HCT116 (cell line): Measurements from ENCODE around the gene ODF4. TPM values are rescaled to one million over a fixed set of nuclear protein-coding genes. Genes with fewer than 3 reads are reported as not detected.

Experiments used
- ATAC-seq: fragments of 200-7000 bp; cut with Tn5 transposase; 2 replicates; pipeline ENCODE4 v1.9.1; 2020; ENCODE audit warnings: mild to moderate bottlenecking, moderate library complexity
- BruUV-seq: library from RNA; stranded (reverse); fragments of 400-500 nt; replicated peaks from 2 replicates; lab custom pipeline; 2021; lab: Mats Ljungman, UMichigan
- CTCF ChIA-PET: fragments of 300-600 bp; sonication (Branson Sonifier 250); formaldehyde crosslinking; loops from one replicate; lab custom pipeline; 2021; ENCODE audit warnings: antibody characterized with exemption; lab: Charles Lee
- POLR2A ChIA-PET: fragments of 300-600, 350-600 bp; sonication (Branson Sonifier 250); formaldehyde crosslinking; loops from one replicate; lab custom pipeline; 2021; ENCODE audit warnings: antibody characterized with exemption; lab: Charles Lee
- RAD21 ChIA-PET, 2 experiments: fragments of 300-600 bp; sonication (Branson Sonifier 250); formaldehyde crosslinking; loops; one replicate each; lab custom pipeline; 2023; ENCODE audit warnings: low total read pairs in 2 of 2; ENCODE audit not compliant: uncharacterized antibody in 2 of 2, unreplicated experiment in 2 of 2, low non-redundant PET in 1 of 2; lab: Charles Lee
- DNase-seq: peaks from one replicate; pipeline ENCODE4 v3.0.0-alpha.2; 2010; ENCODE audit warnings: low read depth, low spot score
- H2AFZ ChIP-seq: fragments of 200-600 bp; shearing (Covaris generic), sonication (generic); 2 replicates; pipeline ENCODE4 v1.6.1; 2017; ENCODE audit warnings: low read depth, mixed run types, mixed read lengths, antibody characterized with exemption, low read length; ENCODE audit not compliant: poor library complexity, severe bottlenecking
- H3K27ac ChIP-seq: 2 replicates; pipeline ENCODE4 v1.5.1; 2012; ENCODE audit warnings: low read depth, low read length
- H3K27me3 ChIP-seq: fragments of 200-600 bp; sonication (generic); 2 replicates; pipeline ENCODE4 v1.6.1; 2016; ENCODE audit warnings: mixed run types, low read length, mixed read lengths; ENCODE audit not compliant: insufficient read depth
- H3K36me3 ChIP-seq, 2 experiments: fragments of 200-500 bp in 1 of 2; fragments of 200-600 bp in 1 of 2; sonication (Bioruptor generic) in 1 of 2; sonication (generic) in 1 of 2; 2 replicates each; pipeline versions ENCODE4 v1.5.1 to v1.6.1; 2014 to 2016; ENCODE audit warnings: low read length in 2 of 2, inconsistent platforms in 1 of 2, mixed read lengths in 1 of 2, mixed run types in 1 of 2; ENCODE audit not compliant: insufficient read depth in 2 of 2, control insufficient read depth in 1 of 2
- H3K4me1 ChIP-seq, 2 experiments: fragments of 200-600 bp in 1 of 2; sonication (generic) in 1 of 2; 2 replicates each; pipeline versions ENCODE4 v1.5.1 to v1.6.1; 2012 to 2017; ENCODE audit warnings: low read length in 2 of 2, inconsistent platforms in 1 of 2, mild to moderate bottlenecking in 1 of 2, mixed read lengths in 1 of 2, mixed run types in 1 of 2, moderate library complexity in 1 of 2; ENCODE audit not compliant: insufficient read depth in 2 of 2, control insufficient read depth in 1 of 2
- H3K4me2 ChIP-seq: fragments of 200-600 bp; sonication (generic); 2 replicates; pipeline ENCODE4 v1.6.1; 2017; ENCODE audit warnings: mixed run types, low read length, mixed read lengths
- H3K4me3 ChIP-seq, 2 experiments: fragments of 200-600 bp in 1 of 2; sonication (generic) in 1 of 2; replicated peaks in 1 of 2; 2 replicates each; pipeline ENCODE4 v1.5.1; 2011 to 2016; ENCODE audit warnings: low read length in 2 of 2, control low read depth in 1 of 2, low read depth in 1 of 2, mild to moderate bottlenecking in 1 of 2, mixed read lengths in 1 of 2, mixed run types in 1 of 2
- H3K79me2 ChIP-seq: fragments of 200-600 bp; sonication (generic); 2 replicates; pipeline ENCODE4 v1.6.1; 2017; ENCODE audit warnings: mild to moderate bottlenecking, mixed run types, low read length, moderate library complexity, mixed read lengths; ENCODE audit not compliant: insufficient read depth
- H3K9ac ChIP-seq: fragments of 200-600 bp; sonication (generic); 2 replicates; pipeline ENCODE4 v1.6.1; 2016; ENCODE audit warnings: low read length, mixed read lengths
- H3K9me2 ChIP-seq: fragments of 200-600 bp; sonication (generic), shearing (Covaris generic); 2 replicates; pipeline ENCODE4 v1.6.1; 2017; ENCODE audit warnings: mixed run types, mild to moderate bottlenecking, moderate library complexity; ENCODE audit not compliant: insufficient read depth
- H3K9me3 ChIP-seq, 2 experiments: fragments of 200-500 bp in 1 of 2; fragments of 200-600 bp in 1 of 2; sonication (Bioruptor generic) in 1 of 2; sonication (generic) in 1 of 2; 2 replicates each; pipeline ENCODE4 v1.6.1; 2014 to 2017; ENCODE audit warnings: low read length in 2 of 2, mixed read lengths in 2 of 2, inconsistent platforms in 1 of 2, low read depth in 1 of 2, mild to moderate bottlenecking in 1 of 2, mixed run types in 1 of 2, moderate library complexity in 1 of 2; ENCODE audit not compliant: control insufficient read depth in 1 of 2, insufficient read depth in 1 of 2
- H4K20me1 ChIP-seq: fragments of 200-600 bp; sonication (generic), shearing (Covaris generic); 2 replicates; pipeline ENCODE4 v1.6.1; 2017; ENCODE audit warnings: mixed run types, mild to moderate bottlenecking, moderate library complexity; ENCODE audit not compliant: insufficient read depth
- ELF1 ChIP-seq: IDR thresholded peaks from 2 replicates; pipeline ENCODE4 v1.6.1; 2012; ENCODE audit warnings: low read depth, borderline replicate concordance
- FOSL1 ChIP-seq: IDR thresholded peaks from 2 replicates; pipeline ENCODE4 v1.6.1; 2012; ENCODE audit warnings: low read depth
- JUND ChIP-seq: IDR thresholded peaks from 2 replicates; pipeline ENCODE4 v1.6.1; 2012
- POLR2A ChIP-seq: IDR thresholded peaks from 2 replicates; pipeline ENCODE4 v1.7.0; 2011; ENCODE audit warnings: borderline replicate concordance; ENCODE audit not compliant: insufficient read depth, insufficient read length; ENCODE audit errors: extremely low read depth
- POLR2AphosphoS5 ChIP-seq: IDR thresholded peaks from 2 replicates; pipeline ENCODE4 v1.6.1; 2011; ENCODE audit warnings: mild to moderate bottlenecking, low read depth, low read length, moderate library complexity
- RAD21 ChIP-seq: IDR thresholded peaks from 2 replicates; pipeline ENCODE4 v1.6.1; 2012; ENCODE audit warnings: low read depth, mild to moderate bottlenecking
- SIN3A ChIP-seq: IDR thresholded peaks from 2 replicates; pipeline ENCODE4 v1.6.1; 2012; ENCODE audit warnings: low read depth
- TCF7L2 ChIP-seq: IDR thresholded peaks from 2 replicates; pipeline ENCODE4 v1.7.0; 2011; ENCODE audit warnings: borderline replicate concordance, inconsistent platforms; ENCODE audit not compliant: insufficient read depth, insufficient read length; ENCODE audit errors: extremely low read depth
- ZFX ChIP-seq: fragments of 450-650 bp; IDR thresholded peaks from 2 replicates; pipeline ENCODE4 v1.6.1; 2017
- ZNF274 ChIP-seq: fragments of 200-500 bp; sonication (Bioruptor generic); IDR thresholded peaks from 2 replicates; pipeline ENCODE4 v1.6.1; 2014; ENCODE audit warnings: mild to moderate bottlenecking, low read depth, low read length, inconsistent platforms
- intact Hi-C: fragments of 100-400 bp; cut with micrococcal nuclease; formaldehyde crosslinking; loops from 2 replicates; pipeline ENCODE4 v1.10.0; 2022
- total RNA-seq: library from RNA; stranded (reverse); gene quantifications from one replicate; pipeline ENCODE4 v1.2.1, GENCODE V29; 2021; ENCODE audit not compliant: unreplicated experiment

ODF4 gene
- total RNA-seq, 1 experiment from 2014 or later, result not detected

- Histone ChIP-seq H4K20me1 (no peaks in the 10 kb centered on the region; the same call in 1 of the 2 replicates), H3K79me2 (no peaks in the 10 kb centered on the region), H3K27me3 (no peaks in the 10 kb centered on the region), H3K4me3 (no peak overlapping the region), H3K9me3 (no peaks in the 10 kb centered on the region), H2AFZ (no peak overlapping the region), H3K36me3 (no peaks in the 10 kb centered on the region), H3K9me2 (no peaks in the 10 kb centered on the region), H3K4me1 (no peaks in the 10 kb centered on the region), H3K4me2 (no peak overlapping the region), H3K27ac (no peak overlapping the region), H3K9ac (no peak overlapping the region)
- ATAC-seq (no peak), DNase-seq (no peak)
- TF ChIP-seq ZFX (no peak), POLR2AphosphoS5 (no peak), ELF1 (no peak), FOSL1 (no peak), POLR2A (no peak), RAD21 (no peak), SIN3A (no peak), TCF7L2 (no peak), ZNF274 (no peak), JUND (no peak)
- RAD21 ChIA-PET, result no interaction called here
- intact Hi-C loops, result no loop called here
- CTCF ChIA-PET, result interaction anchor here (1.0 to 1.2 kb wide), 3 partner anchors 11 to 72 kb away, joined by 3 to 5 read pairs (median 4); no protein-coding TSS in a partner anchor
- POLR2A ChIA-PET, result interaction anchor here (1.4 kb wide), 1 partner anchor 12 kb away, joined by 4 read pairs; no protein-coding TSS in a partner anchor
- no TSS peak for BruUV-seq
These were observed 1.6 kb upstream of the ODF4 start for GRCh38 chr17:8337802-8338752.
